ENCODE measurements around the gene KRT83.
"Not testable (repeated sequence)": the region's sequence is repeated elsewhere in the genome, so short reads cannot be mapped to it uniquely, and the experiment has no call there.

KRT83 gene

GRCh38 chr12:52347551-52348510 is 26.6 kb upstream of the KRT83 start:
- no peak overlapping the region for H3K4me3 ChIP-seq (ENCODE audit: low read depth, low read length)
- TF ChIP-seq CTCF (IDR thresholded peaks at IDR 0.05; ENCODE audit: borderline replicate concordance, insufficient read depth, low read depth, low read length), result no peak

GRCh38 chr12:52347016-52347415 is 25.8 kb upstream of the KRT83 start:
- no peak for TF ChIP-seq CTCF (IDR thresholded peaks at IDR 0.05; ENCODE audit: borderline replicate concordance, insufficient read depth, low read depth, low read length)

GRCh38 chr12:52346593-52346992 is 25.4 kb upstream of the KRT83 start:
- TF ChIP-seq CTCF (IDR thresholded peaks at IDR 0.05; ENCODE audit: borderline replicate concordance, insufficient read depth, low read depth, low read length), result no peak
- no peak overlapping the region for H3K4me3 ChIP-seq (ENCODE audit: low read depth, low read length)

More at GRCh38 chr12:52347016-52347415, 25.8 kb upstream of the KRT83 start:
- H3K4me3 ChIP-seq (ENCODE audit: low read depth, low read length), result no peak overlapping the region

GRCh38 chr12:52345041-52345440 is 23.8 kb upstream of the KRT83 start:
- H3K4me3 ChIP-seq (ENCODE audit: low read depth, low read length), result not testable (repeated sequence)

GRCh38 chr12:52344111-52344510 is 22.9 kb upstream of the KRT83 start:
- no peak for TF ChIP-seq CTCF (IDR thresholded peaks at IDR 0.05; ENCODE audit: borderline replicate concordance, insufficient read depth, low read depth, low read length)
- no peak overlapping the region for H3K4me3 ChIP-seq (ENCODE audit: low read depth, low read length)

GRCh38 chr12:52343550-52343949 is 22.4 kb upstream of the KRT83 start:
- no peak for TF ChIP-seq CTCF (IDR thresholded peaks at IDR 0.05; ENCODE audit: borderline replicate concordance, insufficient read depth, low read depth, low read length)
- H3K4me3 ChIP-seq (ENCODE audit: low read depth, low read length), result no peak overlapping the region

- no peak for TF ChIP-seq CTCF (IDR thresholded peaks at IDR 0.05; ENCODE audit: borderline replicate concordance, insufficient read depth, low read depth, low read length)
- no peak overlapping the region for H3K4me3 ChIP-seq (ENCODE audit: low read depth, low read length)
Measured at GRCh38 chr12:52342781-52343490, 21.7 kb upstream of the KRT83 start.

Measured in GM12875 (cell line).